GM20431 (cell line): Measurements from ENCODE around the gene BLVRA.
"Not testable (repeated sequence)": the region's sequence is repeated elsewhere in the genome, so short reads cannot be mapped to it uniquely, and the experiment has no call there.

Experiments
- in situ Hi-C: fragments of 300-500 bp; cut with MseI, MboI; formaldehyde crosslinking; loops from one replicate; pipeline ENCODE4 v1.15.0; 2020; ENCODE audit warnings: low sequenced_read_pairs; ENCODE audit not compliant: unreplicated experiment

BLVRA gene, protein sequence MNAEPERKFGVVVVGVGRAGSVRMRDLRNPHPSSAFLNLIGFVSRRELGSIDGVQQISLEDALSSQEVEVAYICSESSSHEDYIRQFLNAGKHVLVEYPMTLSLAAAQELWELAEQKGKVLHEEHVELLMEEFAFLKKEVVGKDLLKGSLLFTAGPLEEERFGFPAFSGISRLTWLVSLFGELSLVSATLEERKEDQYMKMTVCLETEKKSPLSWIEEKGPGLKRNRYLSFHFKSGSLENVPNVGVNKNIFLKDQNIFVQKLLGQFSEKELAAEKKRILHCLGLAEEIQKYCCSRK

DNA sequence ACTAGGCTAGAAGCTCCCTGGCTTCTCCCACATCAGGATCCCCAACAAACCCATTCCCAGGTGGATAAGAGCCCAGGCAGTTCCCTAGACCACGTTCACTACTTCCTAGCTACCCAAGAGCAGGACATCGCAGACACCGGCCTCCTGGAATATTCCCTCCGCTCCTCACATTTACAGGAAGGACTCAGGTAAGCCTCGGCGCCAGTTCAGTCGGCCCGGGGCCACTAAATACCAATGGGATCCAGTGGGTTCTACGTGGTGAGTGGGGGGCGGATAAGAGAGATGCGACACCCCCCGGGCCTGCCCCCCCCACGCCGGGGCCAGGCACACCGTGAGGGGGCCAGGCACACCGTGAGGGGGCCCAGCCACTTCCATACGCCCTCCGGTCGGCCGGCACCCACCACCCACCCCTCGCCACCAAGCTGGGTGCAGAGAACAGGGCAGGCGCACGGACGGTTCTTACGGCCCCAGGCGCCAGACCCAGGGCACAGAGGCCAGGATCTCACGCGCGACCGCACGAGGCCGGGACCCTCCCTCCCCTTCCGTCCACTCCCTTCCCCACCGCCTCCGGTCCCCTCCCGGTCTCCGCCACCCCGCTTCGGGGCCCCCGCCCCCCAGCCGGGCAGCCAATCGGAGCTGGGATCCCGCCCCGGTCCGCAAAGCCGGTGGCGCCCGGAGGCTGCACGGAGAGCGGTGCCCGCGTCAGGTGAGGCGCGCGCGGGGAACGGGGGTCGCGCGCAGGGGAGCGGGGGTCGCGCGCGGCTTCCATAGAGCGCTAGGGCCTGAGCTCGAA lies at the start of gene BLVRA:
Gene BLVRA (plus strand): TSS at position 652 of the 793 bp plus-strand sequence. CDS start 12,479 bp downstream, outside the sequence.
- in situ Hi-C loops = no loop called here

GRCh38 chr7:43711503-43711902 lies 47.0 kb upstream of the BLVRA start:
- in situ Hi-C loops = loop anchor here (25.0 kb wide), 1 partner anchor 126 kb away; no protein-coding TSS in a partner anchor

GRCh38 chr7:43715966-43716365 lies 42.5 kb upstream of the BLVRA start:
- in situ Hi-C loops = loop anchor here (25.0 kb wide), 1 partner anchor 121 kb away; no protein-coding TSS in a partner anchor

DNA sequence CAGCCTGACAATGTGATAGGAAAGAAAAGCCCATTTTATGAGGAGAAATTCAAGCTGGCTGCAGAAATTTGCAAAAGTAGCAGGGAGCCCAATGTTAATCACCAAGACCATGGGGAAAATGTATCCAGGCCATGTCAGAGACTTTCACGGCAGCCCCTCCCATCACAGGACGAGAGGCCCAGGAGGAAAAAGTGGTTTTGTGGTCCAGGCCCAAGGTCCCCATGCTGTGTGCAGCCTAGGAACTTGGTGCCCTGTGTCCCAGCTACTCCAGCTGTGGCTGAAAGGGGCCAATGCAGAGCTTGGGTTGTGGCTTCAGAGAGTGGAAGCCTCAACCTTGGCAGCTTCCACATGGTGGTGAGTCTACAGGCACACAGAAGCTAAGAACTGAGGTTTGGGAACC lies 41.9 kb upstream of the BLVRA start:
- in situ Hi-C loops = loop anchor here (25.0 kb wide), 1 partner anchor 121 kb away; no protein-coding TSS in a partner anchor

DNA sequence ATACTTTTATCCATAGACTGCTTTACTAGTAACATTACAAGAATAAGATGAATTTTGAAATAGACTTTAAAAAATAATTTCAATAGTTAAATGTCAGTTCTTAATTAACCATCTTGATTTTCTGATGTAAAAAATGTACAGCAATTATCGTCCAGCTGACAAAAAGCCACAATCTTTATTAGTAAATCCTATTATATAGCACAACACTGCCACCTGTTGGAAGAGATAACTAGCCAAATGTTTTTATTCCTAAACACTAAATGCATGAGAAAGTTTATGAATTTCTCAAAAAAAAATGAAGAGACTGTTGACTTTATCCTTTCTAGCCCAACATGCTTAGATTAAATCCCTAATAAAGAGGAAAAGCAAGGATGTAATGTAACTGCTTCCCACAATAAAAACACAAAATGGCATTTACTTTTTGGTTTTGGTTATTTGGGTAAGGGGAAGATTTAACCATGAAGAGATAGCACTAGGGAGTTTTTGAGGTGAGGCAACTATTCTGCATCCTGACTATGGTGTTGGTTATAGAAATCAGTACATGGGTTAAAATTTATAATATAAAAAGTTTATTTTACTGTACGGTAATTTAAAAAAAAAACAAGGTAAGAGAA lies 37.2 kb upstream of the BLVRA start:
- in situ Hi-C loops = loop anchor here (25.0 kb wide), 1 partner anchor 116 kb away; no protein-coding TSS in a partner anchor

DNA sequence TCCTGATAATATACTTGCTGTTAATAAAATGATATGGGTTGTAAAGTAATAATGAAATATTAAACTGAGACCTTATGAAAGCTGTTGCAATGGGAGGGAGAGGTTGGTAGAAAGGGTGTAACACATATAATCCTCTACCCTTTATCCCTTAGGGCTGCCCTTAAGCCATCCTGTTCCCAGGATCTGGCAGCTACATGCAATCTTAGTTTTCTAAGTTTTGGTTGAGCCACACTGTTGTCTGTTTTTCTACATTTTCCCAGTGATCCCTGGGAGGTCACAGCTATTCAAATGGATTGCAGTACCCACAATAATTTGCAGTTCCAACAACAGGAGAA lies 35.5 kb upstream of the BLVRA start:
- in situ Hi-C loops = loop anchor here (25.0 kb wide), 1 partner anchor 114 kb away; no protein-coding TSS in a partner anchor

GRCh38 chr7:43725251-43725650 lies 33.2 kb upstream of the BLVRA start:
- in situ Hi-C loops = no loop called here

GRCh38 chr7:43726466-43726865 lies 32.0 kb upstream of the BLVRA start:
- in situ Hi-C loops = no loop called here

GRCh38 chr7:43727003-43727402 lies 31.5 kb upstream of the BLVRA start:
- in situ Hi-C loops = no loop called here

DNA sequence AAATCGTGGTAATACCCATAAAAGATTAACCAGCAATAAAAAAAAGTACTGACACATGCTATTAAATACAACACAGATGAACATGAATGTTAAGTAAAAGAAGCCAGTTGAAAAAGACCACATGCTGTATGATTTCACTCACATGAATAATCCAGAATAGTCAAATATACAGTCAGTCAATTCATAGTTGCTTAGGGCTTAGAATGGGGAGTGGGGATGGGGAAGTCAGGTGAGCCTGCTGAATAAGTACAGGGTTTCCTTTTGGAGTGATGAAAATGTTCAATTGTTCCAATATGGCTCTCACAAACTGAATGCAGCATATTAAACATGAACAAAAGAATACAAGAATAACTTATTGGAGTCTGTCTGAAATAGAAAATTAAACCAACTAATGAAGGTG lies 31.0 kb upstream of the BLVRA start:
- in situ Hi-C loops = no loop called here

- in situ Hi-C loops = no loop called here
These were observed 29.1 kb upstream of the BLVRA start, which contains the start of gene COA1 for GRCh38 chr7:43729214-43729923. TSS of gene COA1 (minus strand) at chr7:43729523. CDS start at chr7:43648614, 80,909 bp downstream.

GRCh38 chr7:43729924-43730248 lies 28.6 kb upstream of the BLVRA start:
- in situ Hi-C loops = no loop called here

DNA sequence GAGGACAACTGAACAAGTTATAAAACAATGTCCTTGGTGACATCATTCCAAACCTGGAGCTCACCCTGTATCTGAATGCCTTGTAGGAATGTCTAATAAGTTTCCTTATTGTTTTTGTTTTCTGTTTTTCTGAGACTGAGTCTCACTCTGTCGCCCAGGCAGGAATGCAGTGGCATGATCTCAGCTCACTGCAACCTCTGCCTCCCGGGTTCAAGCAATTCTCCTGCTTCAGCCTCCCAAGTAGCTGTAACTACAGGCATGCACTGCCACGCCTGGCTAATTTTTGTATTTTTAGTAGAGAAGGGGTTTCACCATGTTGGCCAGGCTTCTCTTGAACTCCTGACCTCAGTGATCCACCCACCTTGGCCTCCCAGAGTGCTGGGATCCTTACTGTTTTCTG lies 27.0 kb upstream of the BLVRA start:
- in situ Hi-C loops = not testable (repeated sequence)

DNA sequence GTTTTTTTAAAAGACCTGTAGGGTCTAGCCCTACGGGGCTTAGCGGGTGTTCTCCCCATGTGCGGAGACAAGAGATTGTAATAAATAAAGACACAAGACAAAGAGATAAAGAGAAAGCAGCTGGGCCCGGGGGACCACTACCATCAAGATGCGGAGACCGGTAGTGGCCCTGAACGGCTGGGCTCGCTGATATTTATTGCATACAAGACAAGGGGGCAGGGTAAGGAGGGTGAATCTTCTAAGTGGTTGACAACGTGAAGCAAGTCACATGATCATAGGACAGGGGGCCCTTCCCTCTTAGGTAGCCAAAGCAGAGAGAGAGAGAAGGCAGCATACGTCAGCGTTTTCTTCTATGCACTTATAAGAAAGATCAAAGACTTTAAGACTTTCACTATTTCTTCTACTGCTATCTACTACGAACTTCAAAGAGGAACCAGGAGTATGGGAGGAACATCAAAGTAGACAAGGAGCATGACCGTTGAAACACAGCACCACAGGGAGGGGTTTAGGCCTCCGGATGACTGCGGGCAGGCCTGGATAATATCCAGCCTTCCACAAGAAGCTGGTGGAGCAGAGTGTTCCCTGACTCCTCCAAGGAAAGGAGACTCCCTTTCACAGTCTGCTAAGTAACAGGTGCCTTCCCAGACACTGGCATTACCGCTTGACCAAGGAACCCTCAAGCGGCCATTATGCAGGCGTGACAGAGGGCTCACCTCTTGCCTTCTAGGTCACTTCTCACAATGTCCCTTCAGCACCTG lies 23.7 kb upstream of the BLVRA start:
- in situ Hi-C loops = not testable (repeated sequence)

- in situ Hi-C loops = no loop called here
These were observed 23.1 kb upstream of the BLVRA start for GRCh38 chr7:43735403-43735801.

DNA sequence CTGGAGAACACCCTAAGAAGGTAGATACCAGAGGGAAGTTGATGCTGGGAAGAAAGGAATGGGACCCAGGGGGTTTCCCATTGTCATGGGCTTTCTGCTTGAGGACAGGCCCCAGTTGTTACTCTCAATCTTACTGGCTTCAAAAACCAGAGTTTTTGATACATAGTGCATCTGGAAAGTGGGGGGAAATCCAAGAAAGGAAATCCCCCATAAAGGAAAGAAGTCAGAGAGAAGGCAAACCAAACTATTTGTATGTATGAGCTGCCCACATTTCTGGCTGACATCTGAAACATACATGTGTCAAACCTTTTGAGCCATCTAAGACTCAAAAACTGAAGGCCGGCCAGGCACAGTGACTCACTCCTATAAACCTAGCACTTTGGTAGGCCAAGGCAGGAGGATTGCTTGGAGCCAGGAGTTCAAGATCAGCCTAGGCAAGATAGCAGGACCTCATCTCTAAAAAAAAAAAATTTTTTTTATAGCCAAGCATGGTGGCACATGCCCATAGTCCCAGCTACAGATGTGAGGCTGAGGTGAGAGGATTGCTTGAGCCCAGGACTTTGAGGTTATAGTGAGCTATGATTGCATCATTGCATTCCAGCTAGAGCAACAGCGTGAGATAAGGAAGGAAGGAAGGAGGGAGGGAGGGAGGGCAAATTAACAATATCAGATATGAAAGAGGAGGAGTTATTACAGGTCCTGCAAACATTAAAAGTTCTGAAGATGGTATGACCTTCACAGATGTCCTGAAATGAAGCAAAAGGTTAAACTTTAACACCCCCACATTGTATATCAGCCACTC lies 22.5 kb upstream of the BLVRA start:
- in situ Hi-C loops = no loop called here

GRCh38 chr7:43737467-43738127 lies 20.9 kb upstream of the BLVRA start:
- in situ Hi-C loops = no loop called here

DNA sequence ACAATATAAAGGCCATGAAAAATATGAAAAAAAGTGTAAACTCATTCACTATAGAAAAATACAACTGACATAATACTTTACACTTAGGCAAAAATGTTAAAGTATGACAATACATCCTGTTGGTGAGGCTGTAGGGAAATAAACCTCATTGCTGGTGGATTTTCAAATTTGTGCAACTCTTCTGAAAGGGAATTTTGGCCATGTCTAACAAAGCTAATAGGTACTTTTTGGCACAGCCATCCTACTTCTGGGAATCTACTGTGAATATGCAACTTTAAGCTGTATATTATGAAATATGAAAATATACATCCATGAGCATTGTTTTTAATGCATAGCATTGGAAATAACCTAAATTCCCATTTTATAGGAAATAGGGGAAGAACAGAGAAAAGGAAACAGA lies 15.8 kb upstream of the BLVRA start:
- in situ Hi-C loops = no loop called here
